Spinal cord (tissue), 10 donors: ENCODE results near the gene ANAPC10. TPM values are rescaled to one million over a fixed set of nuclear protein-coding genes. Genes with fewer than 3 reads are reported as not detected.

ENCODE experiments used
- DNase-seq, 6 donors: peaks; one replicate each; pipeline versions ENCODE4 v3.0.0 to v3.0.0-alpha.2; 2013 to 2015; ENCODE audit warnings: low spot score in 6 of 6, low read depth in 4 of 6
- H3K27ac ChIP-seq: one replicate; pipeline ENCODE4 v1.5.1; 2013; ENCODE audit warnings: low read depth, low read length, control low read depth
- H3K27me3 ChIP-seq: one replicate; pipeline ENCODE4 v1.6.1; 2013; ENCODE audit warnings: low read length; ENCODE audit not compliant: control insufficient read depth, insufficient read depth
- H3K36me3 ChIP-seq: one replicate; pipeline ENCODE4 v1.6.1; 2013; ENCODE audit warnings: low read length; ENCODE audit not compliant: control insufficient read depth, insufficient read depth
- H3K4me1 ChIP-seq: one replicate; pipeline ENCODE4 v1.6.1; 2013; ENCODE audit warnings: low read length; ENCODE audit not compliant: control insufficient read depth, insufficient read depth
- H3K4me3 ChIP-seq: one replicate; pipeline ENCODE4 v1.5.1; 2013; ENCODE audit warnings: low read depth, low read length, control low read depth
- H3K9me3 ChIP-seq: one replicate; pipeline ENCODE4 v1.6.1; 2013; ENCODE audit warnings: low read length; ENCODE audit not compliant: control insufficient read depth, insufficient read depth
- WGBS: methylation state at CpG from one replicate; pipeline ENCODE4 v1.1.5; 2013; ENCODE audit warnings: missing lambda C conversion rate; ENCODE audit not compliant: insufficient coverage; 5-methylcytosine and 5-hydroxymethylcytosine counted together
- polyA plus RNA-seq, 2 donors: library from polyadenylated mRNA; unstranded; fragments of 120-200 nt; gene quantifications; one replicate each; pipeline ENCODE4 v1.2.1, GENCODE V29; 2013; ENCODE audit not compliant: insufficient read length in 2 of 2
- total RNA-seq, 2 donors: library from RNA; depleted of rRNA in 1 of 2; stranded (reverse); fragments of 120-200 nt in 1 of 2; fragments of >200 nt in 1 of 2; gene quantifications; one replicate each; pipeline versions ENCODE4 v1.2.3 to v1.2.4, GENCODE V29; 2013 to 2014
- donor health status: healthy.

Gene ANAPC10
- total and polyA plus RNA-seq, 4 donors: 19.8 to 44.4 (median 30.0) TPM

- WGBS: 100% methylated on average over 2 of the region's 2 CpGs
- no peak overlapping the region for H3K4me3 ChIP-seq
- no peaks in the 10 kb centered on the region for H3K9me3 ChIP-seq
- no peak overlapping the region for H3K27ac ChIP-seq
- H3K36me3 ChIP-seq: peaks cover 6% of the 10 kb centered on the region
- DNase-seq: no peak
- H3K27me3 ChIP-seq: no peaks in the 10 kb centered on the region
- H3K4me1 ChIP-seq: no peaks in the 10 kb centered on the region
These were observed 21.5 kb downstream of the ANAPC10 start for GRCh38 chr4:145076469-145076855.

GRCh38 chr4:145075742-145076468 lies 22.1 kb downstream of the ANAPC10 start:
- 100% methylated on average over 1 of the region's 1 CpG for WGBS
- no peak overlapping the region for H3K27ac ChIP-seq
- no peaks in the 10 kb centered on the region for H3K9me3 ChIP-seq
- H3K27me3 ChIP-seq: no peaks in the 10 kb centered on the region
- peaks cover 6% of the 10 kb centered on the region for H3K36me3 ChIP-seq
- H3K4me1 ChIP-seq: no peaks in the 10 kb centered on the region
- no peak for DNase-seq
- H3K4me3 ChIP-seq: no peak overlapping the region

GRCh38 chr4:145071560-145071959 lies 26.4 kb downstream of the ANAPC10 start:
- DNase-seq: no peak
- H3K27ac ChIP-seq: no peak overlapping the region
- no CpG with 5 or more reads among the region's 2 CpGs for WGBS
- no peaks in the 10 kb centered on the region for H3K4me1 ChIP-seq
- H3K9me3 ChIP-seq: no peaks in the 10 kb centered on the region
- no peaks in the 10 kb centered on the region for H3K27me3 ChIP-seq
- H3K36me3 ChIP-seq: peaks cover 3% of the 10 kb centered on the region
- H3K4me3 ChIP-seq: no peak overlapping the region

- Histone ChIP-seq H3K4me3 (no peak overlapping the region), H3K27me3 (no peaks in the 10 kb centered on the region), H3K36me3 (no peaks in the 10 kb centered on the region), H3K4me1 (no peaks in the 10 kb centered on the region), H3K27ac (no peak overlapping the region), H3K9me3 (no peaks in the 10 kb centered on the region)
- DNase-seq: no peak
- no CpG with 5 or more reads among the region's 3 CpGs for WGBS
These were observed 28.6 kb downstream of the ANAPC10 start for GRCh38 chr4:145069361-145069760.

- no peaks in the 10 kb centered on the region for H3K36me3 ChIP-seq
- H3K4me1 ChIP-seq: no peaks in the 10 kb centered on the region
- H3K27me3 ChIP-seq: no peaks in the 10 kb centered on the region
- no peak overlapping the region for H3K4me3 ChIP-seq
- no peak overlapping the region for H3K27ac ChIP-seq
- DNase-seq: peak in 4 of 6 donors; percentile 28 to 63 (median 48)
- H3K9me3 ChIP-seq: no peaks in the 10 kb centered on the region
- WGBS: no CpG with 5 or more reads among the region's 2 CpGs
These were observed 31.9 kb downstream of the ANAPC10 start for GRCh38 chr4:145066063-145066501.

GRCh38 chr4:145061318-145061920 lies 36.6 kb downstream of the ANAPC10 start:
- H3K27me3 ChIP-seq: no peaks in the 10 kb centered on the region
- H3K4me3 ChIP-seq: no peak overlapping the region
- no CpG with 5 or more reads among the region's 6 CpGs for WGBS
- no peaks in the 10 kb centered on the region for H3K9me3 ChIP-seq
- DNase-seq: peak in 4 of 6 donors; percentile 26 to 89 (median 59)
- no peaks in the 10 kb centered on the region for H3K4me1 ChIP-seq
- H3K27ac ChIP-seq: no peak overlapping the region
- no peaks in the 10 kb centered on the region for H3K36me3 ChIP-seq

- Histone ChIP-seq H3K27me3 (no peaks in the 10 kb centered on the region), H3K4me3 (no peak overlapping the region), H3K36me3 (peaks cover 3% of the 10 kb centered on the region), H3K27ac (no peak overlapping the region), H3K9me3 (no peaks in the 10 kb centered on the region), H3K4me1 (no peaks in the 10 kb centered on the region)
- DNase-seq: no peak
These were observed 39.7 kb downstream of the ANAPC10 start for GRCh38 chr4:145058256-145058655.

GRCh38 chr4:145056325-145057130 lies 41.5 kb downstream of the ANAPC10 start:
- Histone ChIP-seq H3K9me3 (no peaks in the 10 kb centered on the region), H3K27me3 (no peaks in the 10 kb centered on the region), H3K4me1 (no peaks in the 10 kb centered on the region), H3K27ac (no peak overlapping the region), H3K36me3 (peaks cover 3% of the 10 kb centered on the region), H3K4me3 (no peak overlapping the region)
- DNase-seq: no peak
- WGBS: 100% methylated on average over 1 of the region's 6 CpGs

- Histone ChIP-seq H3K4me3 (no peak overlapping the region), H3K27me3 (no peaks in the 10 kb centered on the region), H3K36me3 (peaks cover 3% of the 10 kb centered on the region), H3K9me3 (no peaks in the 10 kb centered on the region), H3K4me1 (no peaks in the 10 kb centered on the region), H3K27ac (no peak overlapping the region)
- 81% methylated on average over 4 of the region's 5 CpGs for WGBS
- DNase-seq: no peak
These were observed 42.3 kb downstream of the ANAPC10 start for GRCh38 chr4:145055533-145056257.
